HG03108 (cell line): ENCODE data around the gene UNKL.
"Not testable (repeated sequence)": the region's sequence is repeated elsewhere in the genome, so short reads cannot be mapped to it uniquely, and the experiment has no call there.

Source experiments
- ATAC-seq: cut with Tn5 transposase; IDR thresholded peaks from one replicate; pipeline ENCODE4 v1.9.1; 2021; ENCODE audit warnings: moderate library complexity; ENCODE audit not compliant: unreplicated experiment

UNKL gene

GRCh38 chr16:1330260-1330914 is 84.1 kb downstream of the UNKL start:
- no peak for ATAC-seq

- ATAC-seq = not testable (repeated sequence)
Observed at GRCh38 chr16:1328961-1329360, 85.5 kb downstream of the UNKL start.

- not testable (repeated sequence) for ATAC-seq
Observed at GRCh38 chr16:1328136-1328535, 86.4 kb downstream of the UNKL start.

GRCh38 chr16:1327619-1327947 is 86.9 kb downstream of the UNKL start:
- ATAC-seq = no peak

GRCh38 chr16:1326946-1327618 is 87.4 kb downstream of the UNKL start:
- ATAC-seq = no peak

GRCh38 chr16:1326391-1326790 is 88.1 kb downstream of the UNKL start:
- no peak for ATAC-seq

- no peak for ATAC-seq
Observed at GRCh38 chr16:1325673-1326371, 88.7 kb downstream of the UNKL start.

- ATAC-seq = no peak
Observed at GRCh38 chr16:1325261-1325660, 89.2 kb downstream of the UNKL start.

- no peak for ATAC-seq
Observed at GRCh38 chr16:1324286-1324826, 90.1 kb downstream of the UNKL start.

- ATAC-seq = no peak
Observed at GRCh38 chr16:1323296-1324239, 90.9 kb downstream of the UNKL start.

- ATAC-seq = no peak
Observed at GRCh38 chr16:1322407-1322806, 92.1 kb downstream of the UNKL start.

- no peak for ATAC-seq
Observed at GRCh38 chr16:1320658-1321240, 93.8 kb downstream of the UNKL start.

- no peak for ATAC-seq
Observed at GRCh38 chr16:1320097-1320496, 94.4 kb downstream of the UNKL start.

GRCh38 chr16:1319041-1319440 is 95.5 kb downstream of the UNKL start:
- no peak for ATAC-seq

- no peak for ATAC-seq
Observed at GRCh38 chr16:1318268-1318545, 96.3 kb downstream of the UNKL start.

- no peak for ATAC-seq
Observed at GRCh38 chr16:1317479-1318267, 96.8 kb downstream of the UNKL start.

GRCh38 chr16:1316033-1316405 is 98.5 kb downstream of the UNKL start:
- no peak for ATAC-seq

- no peak for ATAC-seq
Observed at GRCh38 chr16:1315081-1316032, 99.1 kb downstream of the UNKL start.
